Stimulated activated CD4-positive, alpha-beta T cell treated with anti-CD3 and anti-CD28 coated beads, Interleukin-15, amount 100 ng/mL, for 48 hours (primary cell): ENCODE measurements around the gene BCL2L11.
A peak's percentile ranks its signal among the peaks of the same experiment; 100 is the strongest.
"Not testable (repeated sequence)": the region's sequence is repeated elsewhere in the genome, so short reads cannot be mapped to it uniquely, and the experiment has no call there.

Experiments
- DNase-seq, 2 donors: peaks; one replicate each; pipeline ENCODE4 v3.0.0-alpha.2; 2020; ENCODE audit warnings: low read depth in 2 of 2

The BCL2L11 gene, protein sequence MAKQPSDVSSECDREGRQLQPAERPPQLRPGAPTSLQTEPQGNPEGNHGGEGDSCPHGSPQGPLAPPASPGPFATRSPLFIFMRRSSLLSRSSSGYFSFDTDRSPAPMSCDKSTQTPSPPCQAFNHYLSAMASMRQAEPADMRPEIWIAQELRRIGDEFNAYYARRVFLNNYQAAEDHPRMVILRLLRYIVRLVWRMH

DNA sequence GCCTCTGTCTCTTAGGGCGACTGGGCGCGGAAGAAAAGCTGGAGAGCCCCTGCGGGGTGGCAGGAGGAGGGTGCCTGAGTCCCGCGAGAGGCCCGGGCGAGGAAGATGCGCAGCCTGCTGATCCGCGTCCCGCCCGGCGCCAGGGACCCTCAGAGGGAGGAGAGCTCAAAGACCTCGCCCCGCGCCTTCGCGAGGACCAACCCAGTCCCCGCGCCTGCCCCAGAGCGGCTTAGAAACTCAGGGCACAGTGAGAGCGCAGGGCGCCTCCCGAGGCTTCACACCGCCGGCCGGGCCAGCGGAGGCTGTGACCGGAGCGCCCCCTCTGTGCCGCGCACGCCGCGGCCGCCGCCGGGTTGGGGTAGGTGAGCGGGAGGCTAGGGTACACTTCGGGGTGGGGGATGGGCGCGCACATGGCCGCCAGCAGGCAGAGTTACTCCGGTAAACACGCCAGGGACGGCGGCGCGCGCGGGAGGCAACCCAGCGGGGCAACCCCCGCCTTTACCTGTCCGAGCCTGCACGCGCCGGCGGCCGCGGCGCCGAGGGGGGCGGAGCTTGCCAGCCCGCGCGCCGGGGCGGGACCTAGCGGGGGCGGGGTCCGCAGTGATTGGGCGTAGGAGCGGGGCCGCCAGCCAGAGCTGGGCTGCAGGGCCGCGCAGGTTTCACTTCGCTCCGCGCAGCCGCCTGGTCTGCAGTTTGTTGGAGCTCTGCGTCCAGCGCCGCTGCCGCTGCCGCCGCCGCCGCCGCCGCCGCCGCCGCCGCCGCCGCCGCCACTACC, at the start of gene BCL2L11:
Gene BCL2L11 (plus strand): TSS at position 662 of the 775 bp plus-strand sequence. CDS start 2,832 bp downstream, outside the sequence.
- peak; percentile 81 to 85 for DNase-seq

DNA sequence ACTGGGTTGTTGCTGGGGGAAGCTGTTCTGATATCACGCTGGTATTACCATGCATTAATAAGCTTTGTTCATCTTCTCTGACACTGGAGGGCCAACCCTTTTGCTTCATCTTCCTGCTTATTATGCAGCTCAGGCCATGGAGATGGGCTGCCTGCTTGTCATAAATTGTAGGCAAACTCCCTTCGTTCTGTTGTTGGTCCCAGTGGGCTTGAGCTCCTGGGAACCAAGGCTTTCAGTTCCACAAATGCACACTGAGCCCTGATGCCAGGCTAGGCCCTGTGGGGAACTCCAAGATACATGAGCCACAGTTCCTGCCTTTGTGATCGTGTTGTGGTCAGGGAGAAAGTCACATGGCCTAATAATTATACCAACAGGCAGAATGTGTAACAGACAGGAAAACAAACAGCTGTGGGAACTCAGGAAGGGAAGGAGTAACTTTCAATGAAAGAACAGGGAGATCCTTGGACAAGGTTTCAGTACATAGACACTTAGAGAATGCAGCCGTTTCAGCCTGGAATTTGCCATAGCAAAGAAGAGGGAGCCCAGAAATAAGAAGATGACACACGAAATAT, 49.0 kb upstream of the BCL2L11 start:
- no peak for DNase-seq

DNA sequence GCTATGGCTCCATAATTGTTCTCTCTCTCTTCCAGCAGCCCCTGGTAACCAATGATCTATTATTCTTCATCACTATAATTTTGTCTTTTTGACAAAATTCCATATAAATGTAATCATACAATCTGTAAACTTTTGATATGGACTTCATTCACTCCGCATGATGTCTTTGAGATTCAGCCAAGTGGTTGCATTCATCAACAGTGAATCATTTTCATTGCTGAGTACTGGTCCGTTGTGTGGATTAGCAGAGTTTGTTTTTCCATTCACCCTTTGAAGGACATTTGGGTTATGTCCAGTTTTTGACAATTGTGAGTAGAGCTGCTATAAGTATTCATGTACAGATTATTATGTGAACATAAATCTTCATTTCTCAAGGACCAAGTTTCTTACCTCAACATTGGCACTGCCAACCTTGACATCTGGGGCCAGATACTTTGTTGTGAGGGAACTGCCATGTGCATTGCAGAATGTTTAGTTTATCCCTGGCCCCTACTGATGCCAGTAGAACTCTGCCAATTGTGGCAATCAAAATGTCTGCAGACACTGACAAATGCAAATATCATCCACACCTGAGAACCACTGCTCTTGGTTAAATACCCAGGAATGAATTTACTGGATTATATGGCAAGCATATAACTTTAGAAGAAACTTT, 48.4 kb upstream of the BCL2L11 start:
- no peak for DNase-seq

DNA sequence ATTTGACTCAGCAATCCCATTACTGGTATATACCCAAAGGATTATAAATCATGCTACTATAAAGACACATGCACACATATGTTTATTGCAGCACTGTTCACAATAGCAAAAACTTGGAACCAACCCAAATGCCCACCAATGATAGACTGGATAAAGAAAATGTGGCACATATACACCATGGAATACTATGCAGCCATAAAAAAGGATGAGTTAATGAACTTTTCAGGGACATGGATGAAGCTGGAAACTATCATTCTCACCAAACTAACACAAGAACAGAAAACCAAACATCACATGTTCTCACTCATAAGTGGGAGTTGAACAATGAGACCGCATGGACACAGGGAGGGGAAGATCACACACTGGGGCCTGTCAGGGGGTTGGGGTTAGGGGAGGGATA, 38.1 kb upstream of the BCL2L11 start:
- DNase-seq = not testable (repeated sequence)

DNA sequence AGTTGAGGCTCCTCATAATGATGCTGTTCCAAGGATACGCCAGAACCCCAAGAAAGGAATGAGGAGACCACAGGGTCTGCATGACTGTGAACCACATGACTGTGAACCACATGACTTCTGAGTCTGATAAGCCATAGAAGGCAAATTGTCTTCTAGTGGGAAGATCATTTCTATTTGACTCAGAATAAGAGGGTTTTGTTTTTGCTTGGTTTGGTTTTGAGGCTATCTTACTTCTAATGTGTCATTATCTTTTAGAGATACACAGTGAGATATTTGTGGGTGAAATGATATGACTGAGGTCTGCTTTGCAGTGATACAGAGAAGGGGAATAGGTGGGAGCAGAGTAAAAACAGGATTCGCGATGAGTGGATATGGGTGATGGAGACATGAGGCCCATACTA, 28.9 kb upstream of the BCL2L11 start:
- no peak for DNase-seq

DNA sequence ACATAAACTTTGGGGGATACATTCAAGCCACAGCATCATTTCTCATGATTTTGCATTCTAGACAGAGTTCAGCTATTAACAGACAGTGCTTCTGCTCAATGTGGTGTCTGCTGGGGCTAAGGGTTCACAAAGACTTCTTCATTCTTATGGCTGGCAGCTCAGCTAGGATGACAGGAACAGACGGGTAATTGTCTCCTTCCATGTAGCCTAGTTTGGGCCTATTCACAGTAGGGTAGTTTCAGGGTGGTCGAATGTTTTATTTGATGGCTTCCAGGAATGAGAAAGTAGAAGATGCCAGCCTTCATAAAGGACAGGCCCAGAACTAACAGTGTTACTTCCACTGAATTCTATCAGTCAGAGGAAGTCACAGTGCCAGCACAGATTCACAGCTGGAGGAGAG, 26.0 kb upstream of the BCL2L11 start:
- no peak for DNase-seq

DNA sequence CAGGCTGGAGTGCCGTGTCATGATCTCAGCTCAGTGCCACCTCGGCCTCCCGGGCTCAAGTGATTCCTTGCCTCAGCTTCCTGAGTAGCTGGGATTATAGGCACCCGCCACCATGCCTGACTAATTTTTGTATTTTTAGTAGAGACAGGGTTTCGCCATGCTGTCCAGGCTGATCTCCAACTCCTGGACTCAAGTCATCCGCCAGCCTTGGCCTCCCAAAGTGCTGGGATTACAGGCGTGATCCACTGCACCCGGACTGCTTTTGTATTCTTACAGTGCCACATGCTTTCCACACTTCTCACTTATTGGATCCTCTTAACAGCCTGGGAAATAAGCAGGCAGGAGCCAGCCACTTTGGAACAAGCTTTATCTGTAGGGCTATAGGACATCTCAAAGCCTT, 25.3 kb upstream of the BCL2L11 start:
- DNase-seq = no peak

DNA sequence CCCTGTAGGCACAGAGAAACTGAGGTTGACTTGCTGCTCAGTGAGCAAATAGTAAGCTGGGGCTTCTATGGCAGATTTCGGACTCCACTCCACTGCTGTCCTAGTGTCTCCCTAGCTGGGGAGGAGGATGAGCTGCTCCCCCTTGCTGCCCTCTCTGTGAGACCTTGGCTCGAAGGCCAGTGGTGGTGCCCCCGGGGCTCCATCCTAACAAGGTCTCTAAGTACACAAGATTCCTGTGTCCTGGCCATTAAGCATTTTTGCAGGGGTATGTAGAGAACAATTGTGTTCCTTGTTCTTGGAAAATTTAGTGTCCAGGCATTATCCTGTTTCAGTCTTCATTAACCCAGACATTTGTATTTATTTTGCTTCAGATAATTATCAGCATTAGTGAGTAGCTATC, 21.3 kb upstream of the BCL2L11 start:
- DNase-seq = no peak

DNA sequence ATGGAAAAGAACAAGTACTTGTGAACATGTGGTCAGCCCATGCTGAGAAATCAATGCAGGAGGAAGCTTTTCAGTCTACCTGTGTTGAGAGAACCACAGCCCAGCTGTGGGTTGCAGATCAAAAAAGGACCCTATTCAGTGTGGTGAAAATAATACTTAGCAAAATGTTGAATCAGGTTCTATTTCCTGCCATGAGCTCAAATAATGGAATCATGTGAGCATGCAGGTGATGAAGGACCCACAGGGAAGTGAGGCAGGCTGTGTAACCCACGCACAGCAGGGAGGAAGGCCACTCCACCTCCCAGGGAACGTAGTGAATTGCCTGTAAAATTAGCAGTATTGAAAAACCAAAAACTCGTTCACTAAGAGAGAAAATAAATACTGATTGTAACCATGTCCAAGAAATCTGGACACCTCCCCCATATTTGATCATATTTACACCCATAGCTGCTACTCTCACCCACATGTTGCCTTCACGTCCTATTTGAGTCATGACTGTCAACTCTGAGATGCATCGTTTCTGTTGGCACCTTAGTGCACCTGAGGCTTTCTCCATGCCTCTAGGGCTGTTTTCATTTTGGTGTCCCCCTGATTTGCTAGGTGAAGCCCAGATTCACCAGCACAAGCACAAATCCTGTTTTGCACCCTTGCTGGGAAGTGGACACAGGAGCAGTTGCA, 20.5 kb upstream of the BCL2L11 start:
- no peak for DNase-seq

DNA sequence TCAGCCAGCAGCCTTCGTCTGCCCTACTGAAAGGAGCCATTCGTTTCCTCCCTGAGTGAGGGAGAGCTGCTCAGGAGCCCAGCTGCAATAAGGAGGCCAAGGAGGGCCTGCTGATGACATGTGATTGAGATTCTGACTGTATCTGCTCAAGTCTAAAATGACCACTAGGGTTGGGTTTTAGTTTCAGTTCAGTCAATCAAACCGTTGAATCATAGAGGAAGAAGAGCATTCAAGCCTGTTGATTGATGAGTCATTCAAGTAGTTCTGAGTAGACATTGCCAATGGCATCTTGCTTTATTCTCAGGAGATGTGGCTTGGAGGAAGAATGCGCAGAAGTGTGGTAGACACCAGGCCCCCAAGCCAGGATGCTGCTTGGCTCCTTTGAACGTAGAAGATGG, 19.9 kb upstream of the BCL2L11 start:
- DNase-seq = peak in 1 of 2 donors; percentile 17

DNA sequence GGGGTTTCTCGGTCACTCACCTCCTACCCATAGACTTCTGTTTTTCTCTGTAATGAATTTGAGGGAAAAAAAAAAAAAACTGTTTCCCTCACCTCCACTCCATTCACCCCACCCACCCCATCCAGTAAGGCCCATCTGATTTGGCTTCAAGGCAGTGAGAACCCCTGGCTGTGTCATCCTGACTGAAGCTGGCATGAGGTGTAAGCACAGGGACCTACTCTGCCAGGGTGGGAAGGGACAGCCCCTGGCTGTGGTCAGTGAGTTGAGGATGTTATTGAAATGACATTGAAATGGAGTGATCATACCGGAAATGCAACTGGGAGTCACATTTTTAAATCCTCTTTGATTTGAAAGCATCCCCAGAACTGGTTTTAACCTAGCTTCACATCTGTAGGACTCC, 19.1 kb upstream of the BCL2L11 start:
- DNase-seq = no peak

DNA sequence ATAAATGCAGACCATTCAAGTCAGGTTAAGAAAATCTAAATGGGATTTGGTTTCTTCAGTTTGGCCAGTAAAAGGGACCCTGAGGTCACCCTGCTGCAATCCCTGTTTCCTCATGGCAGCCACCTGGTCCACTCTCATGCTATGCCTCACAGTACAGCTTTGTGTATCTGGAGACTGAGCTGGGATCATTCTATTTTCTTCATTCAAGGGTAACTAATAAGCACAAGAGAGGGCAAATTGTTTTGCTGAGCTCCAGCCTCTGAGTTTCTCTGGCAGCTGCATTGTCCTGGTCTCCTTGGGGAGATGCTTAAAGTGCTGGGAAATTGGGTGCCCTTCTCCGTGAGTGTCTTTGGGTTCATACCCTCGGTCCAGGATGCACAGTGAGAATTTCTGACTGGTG, 18.5 kb upstream of the BCL2L11 start:
- no peak for DNase-seq

DNA sequence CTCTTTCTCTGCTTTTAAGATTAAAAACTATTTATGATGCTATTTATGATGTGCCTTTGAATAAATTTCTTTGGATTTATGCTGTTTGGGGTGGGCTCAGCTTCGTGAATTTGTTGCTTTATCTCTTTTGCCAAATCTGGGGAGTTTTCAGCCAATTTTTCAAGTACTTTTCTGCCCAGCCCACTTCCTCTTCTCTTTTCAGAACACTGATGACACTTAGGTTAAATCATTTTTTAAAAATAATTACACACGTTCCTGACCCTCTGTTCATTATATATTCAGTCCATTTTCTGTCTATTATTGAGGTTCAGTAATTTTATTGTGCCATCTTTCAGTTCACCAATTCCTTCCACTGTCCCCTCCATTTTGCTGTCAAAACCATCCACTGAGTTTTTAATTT, 14.8 kb upstream of the BCL2L11 start:
- no peak for DNase-seq

DNA sequence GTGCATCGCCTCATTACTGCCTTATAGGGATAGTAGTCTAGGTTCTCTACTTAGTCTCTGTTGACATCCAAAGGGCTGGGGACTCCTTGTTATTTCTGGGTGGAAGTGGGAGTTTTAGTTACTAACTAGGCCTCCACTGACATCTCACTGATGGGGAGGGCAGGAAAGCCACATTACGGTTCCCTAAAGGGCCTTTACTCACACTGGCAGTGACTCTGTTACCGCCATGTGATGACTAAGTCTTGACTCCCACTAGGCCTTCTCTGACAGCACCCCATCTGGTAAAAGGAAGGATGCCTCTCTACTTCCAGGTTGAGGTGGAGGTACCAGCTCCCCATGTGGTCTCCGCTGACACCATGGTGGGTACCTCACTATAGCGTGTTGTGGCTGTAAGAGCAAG, 14.0 kb upstream of the BCL2L11 start:
- DNase-seq = no peak

DNA sequence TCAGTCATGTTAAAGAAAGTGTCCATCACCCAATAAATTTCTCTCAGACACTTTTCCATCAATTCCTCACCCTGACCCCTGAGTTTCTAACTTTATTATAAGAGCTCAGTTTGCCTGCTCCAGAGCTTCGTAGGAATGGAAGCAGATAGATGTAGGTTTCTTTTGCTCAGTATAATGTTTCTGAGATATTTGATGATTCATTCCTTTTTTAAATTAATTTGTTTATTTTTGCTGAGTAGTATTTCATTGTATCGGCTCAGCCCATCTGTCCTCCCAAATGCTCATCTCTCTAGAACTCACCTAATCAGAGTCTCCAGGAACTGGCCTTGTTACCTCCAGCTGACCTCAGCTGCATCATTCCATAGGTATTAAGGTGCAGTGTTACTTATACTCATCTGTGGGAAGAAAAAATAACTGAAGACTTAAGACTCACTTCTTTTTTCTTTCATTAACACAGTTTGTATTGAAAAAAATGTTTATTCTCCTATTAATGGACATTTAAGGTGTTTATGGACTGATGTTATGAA, 11.9 kb upstream of the BCL2L11 start:
- no peak for DNase-seq

DNA sequence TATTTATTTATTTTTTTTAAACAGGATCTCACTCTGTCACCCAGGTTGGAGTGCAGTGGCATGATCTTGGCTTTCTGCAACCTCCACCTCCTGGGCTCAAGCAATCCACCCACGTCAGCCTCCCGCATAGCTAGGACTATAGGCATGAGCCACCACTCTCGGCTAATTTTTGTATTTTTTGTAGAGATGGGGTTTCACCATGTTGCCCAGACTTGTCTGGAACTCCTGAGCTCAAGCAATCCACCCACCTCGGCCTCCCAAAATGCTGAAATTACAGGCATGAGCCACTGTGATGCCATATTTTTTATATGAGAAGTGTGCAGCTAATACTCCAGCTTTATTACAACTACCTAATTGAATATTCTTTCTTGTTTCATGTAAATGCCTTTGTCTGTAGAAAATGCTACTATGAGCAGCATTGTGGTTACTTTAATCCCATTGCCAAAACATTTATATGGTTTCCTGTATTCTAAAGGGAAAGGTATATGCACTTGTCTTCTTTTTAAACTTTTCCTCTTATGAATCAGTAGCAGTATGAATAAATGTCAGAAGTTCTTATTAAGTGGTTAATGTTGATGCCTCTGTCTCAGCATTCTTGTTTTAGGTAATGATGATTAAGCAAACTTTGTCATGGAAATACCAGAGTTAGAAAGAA, 9.5 kb upstream of the BCL2L11 start:
- DNase-seq = no peak

DNA sequence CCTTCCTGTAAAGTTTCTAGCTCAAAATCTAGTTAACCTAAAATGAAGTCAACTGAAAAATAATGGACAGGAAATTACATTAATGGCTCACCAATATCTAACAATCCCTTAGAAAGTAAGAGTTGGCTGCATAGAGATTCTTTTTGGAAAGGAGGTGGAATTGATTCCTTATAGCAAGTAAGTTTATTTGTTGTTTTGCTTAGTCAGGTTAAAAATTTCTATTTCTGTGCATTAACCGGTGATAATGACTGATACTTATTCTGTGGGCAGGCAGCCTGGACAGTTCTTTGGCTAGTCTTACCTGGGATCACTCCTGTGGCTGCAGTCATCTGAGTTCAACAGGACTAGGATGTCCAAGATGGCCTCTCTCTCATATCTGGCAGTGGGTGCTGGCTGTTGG, 6.9 kb upstream of the BCL2L11 start:
- no peak for DNase-seq

DNA sequence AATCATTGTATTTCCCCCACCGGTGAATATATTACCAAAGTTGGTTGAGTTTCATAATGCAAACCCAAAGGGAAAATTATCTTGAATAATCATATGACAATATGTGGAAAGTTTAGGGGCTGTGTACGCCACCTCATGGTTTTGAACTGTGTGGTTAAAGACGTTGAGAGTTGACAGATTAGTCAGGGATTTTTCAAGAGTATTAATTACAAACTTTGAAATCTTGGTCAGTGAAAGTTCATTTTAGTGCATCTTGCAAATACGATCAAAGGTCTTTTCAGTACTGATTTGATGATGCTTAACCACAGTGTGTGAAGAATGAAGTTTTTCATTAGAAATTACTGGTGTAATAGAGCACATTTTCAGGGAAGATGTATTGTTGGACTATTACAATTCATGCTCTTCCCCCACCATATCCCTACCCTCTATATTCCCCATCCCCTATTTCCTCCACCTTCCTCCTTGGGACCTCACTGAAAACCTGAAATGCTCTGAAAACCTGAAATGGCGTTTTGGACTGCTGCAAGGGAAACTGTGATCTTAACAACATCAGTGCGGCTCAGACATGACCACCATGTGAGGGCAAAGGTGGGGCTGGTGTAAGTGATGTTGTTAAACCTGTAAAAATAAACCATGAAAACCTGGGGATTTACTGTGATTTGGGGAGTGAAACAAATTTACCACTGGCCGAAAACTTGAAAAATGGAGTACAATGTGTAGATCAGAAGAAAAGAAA, 4.5 kb upstream of the BCL2L11 start:
- peak; percentile 17 to 40 for DNase-seq

DNA sequence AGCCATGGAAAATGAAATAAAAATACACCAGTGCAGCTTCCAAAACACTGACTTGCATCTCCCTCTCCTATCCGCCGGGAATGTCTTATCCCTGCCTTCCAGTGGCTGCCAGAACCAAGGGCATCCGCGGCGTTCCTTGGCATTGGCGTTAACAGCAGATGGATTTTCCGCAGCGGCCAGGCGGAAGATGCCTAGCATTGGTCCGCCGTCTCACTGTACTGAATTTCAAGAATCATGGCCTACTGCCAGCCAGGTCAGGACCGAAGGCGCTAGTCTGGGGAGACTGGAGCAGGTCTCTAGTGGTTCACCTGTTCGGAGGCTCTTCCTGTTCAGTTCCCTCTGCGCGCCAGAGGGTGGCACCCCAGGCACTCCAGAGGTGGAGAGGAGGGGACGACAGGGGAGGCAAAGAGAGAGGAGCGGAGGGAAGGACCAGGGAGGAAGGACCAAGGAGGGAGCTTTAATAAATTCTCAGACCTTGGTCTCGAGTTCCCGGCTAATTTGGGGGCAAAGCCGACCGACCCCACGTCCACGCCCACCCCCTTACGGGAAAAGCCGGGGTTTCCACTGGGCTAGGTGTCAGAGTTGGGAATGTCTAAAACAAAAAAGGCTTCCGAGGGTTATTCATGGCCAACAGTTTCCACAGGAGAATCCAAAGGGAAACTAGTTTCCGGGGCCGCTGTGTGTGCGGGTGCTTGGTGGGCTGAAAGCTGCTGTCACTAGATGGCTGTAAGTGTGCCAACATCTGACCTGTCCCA, 3.7 kb upstream of the BCL2L11 start:
- peak; percentile 65 to 75 for DNase-seq
